GM19099 (cell line): ENCODE results near the gene ITPR1.

Experiments
- POLR2A ChIP-seq: IDR thresholded peaks from 3 replicates; pipeline ENCODE4 v1.6.1; 2011; ENCODE audit warnings: low read depth; ENCODE audit not compliant: insufficient read length; ENCODE audit errors: extremely low read depth

Gene ITPR1

GRCh38 chr3:4501927-4502326 is 8.8 kb downstream of the ITPR1 start:
- no peak for TF ChIP-seq POLR2A

GRCh38 chr3:4503050-4503449 is 9.9 kb downstream of the ITPR1 start:
- TF ChIP-seq POLR2A = no peak

DNA sequence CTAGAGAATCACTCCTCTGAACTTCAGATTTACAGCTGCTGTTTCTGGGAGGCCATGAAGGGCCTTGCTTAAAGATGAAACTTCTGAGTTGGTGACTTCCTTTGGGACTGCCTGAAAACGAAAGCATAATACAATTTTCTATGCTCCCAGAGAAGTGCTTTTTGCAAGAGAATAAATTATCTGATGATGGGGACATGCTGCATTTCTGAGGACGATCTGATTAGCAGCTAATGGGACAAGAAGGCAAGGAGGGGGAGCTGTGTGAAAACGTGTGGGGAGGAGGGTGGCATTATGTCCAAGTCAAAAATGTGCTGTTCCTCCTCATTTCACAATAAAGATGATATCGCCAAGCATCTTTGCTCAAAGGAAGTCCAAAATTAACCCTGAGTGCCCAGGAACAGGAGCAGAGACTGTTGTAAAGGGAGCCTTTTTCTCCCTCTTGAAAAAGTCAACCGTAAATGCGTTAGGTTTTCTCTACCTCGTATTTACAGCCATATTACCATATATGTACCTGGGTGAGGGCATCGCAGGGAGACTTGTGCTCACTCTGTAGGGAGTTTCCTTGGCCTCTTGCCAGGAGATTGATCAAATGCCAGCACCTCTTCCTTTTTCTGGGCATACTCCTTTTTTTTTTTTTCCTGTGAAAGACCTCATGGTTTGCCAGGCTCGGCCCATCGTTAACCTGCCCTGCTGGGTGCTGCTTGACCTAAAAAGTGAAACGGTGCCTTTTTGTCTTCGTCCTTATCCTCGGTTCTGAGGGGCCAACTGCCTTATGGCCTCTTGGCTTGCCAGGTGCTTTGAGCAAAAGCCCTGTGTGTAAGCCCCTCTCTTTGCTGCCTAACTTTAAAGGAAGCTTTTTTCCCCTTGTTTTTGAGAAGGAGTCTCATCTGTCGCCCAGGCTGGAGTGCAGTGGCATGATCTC is 11.5 kb downstream of the ITPR1 start:
- TF ChIP-seq POLR2A = no peak

GRCh38 chr3:4505688-4506558 is 12.8 kb downstream of the ITPR1 start:
- TF ChIP-seq POLR2A = no peak

DNA sequence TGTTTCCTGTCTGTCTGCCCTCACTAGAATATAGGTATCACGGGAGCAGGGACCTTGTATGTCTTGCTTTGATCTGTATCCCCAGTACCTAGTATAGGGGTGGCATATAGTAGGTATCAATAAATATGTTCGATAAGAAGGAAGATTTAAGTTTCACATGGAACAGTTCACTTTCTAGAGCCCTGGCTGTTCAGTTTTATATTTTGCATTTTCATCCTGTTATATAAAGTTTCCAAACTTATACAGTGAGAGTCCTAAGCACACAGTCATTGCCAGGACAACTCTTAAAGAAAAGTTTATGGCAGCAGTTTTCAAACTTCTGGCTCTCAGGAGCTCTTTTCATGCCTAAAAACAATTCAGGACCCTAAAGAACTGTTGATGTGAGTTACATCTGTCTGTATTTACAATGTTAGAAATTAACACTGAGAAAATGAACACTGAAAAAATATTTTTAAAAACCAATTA is 13.4 kb downstream of the ITPR1 start:
- no peak for TF ChIP-seq POLR2A

- TF ChIP-seq POLR2A = no peak
Observed at GRCh38 chr3:4507024-4507596, 14.0 kb downstream of the ITPR1 start.

DNA sequence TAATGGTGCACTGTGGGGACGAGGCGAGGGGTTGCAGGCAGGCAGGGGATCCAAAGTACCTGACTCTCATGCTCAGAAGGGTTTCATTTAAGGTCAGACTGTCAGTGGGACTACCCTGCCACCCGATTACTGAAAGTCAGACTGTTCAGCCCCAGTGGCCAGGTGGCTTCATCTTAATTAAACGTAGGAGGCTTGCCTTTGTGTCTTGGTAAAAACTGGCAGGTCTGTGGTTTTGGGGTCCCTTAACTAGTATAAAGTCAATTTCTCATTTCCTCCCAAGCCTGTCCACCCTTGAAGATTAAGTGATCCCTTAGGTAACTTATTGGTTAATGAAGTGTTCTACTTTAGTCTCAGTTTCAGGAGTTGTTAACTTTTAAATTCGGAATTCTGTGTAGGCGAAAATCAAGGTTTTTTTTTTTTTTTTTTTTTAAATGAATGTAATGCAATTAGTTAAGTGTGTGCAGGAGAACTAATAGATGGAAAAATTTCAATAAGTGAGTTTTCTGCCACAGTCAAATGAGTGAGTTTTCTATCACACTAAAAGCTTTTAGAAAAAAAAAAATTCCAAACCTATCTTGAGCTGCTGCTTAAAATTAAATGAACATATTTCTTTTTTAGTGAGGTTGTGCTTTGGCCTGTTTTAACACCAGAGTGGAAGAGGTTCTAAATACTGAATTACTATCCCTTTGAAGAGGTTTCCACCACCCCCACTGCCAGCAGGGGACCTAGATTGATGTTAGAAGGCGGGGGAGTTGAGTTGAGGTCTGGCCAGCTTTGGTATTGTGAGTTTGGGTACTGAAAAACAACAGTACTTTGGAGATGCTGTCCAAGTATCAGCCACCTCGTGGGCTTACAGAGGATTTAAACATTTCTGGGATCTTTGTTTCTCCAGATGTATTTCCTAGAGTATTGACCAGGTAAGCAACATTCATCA is 15.2 kb downstream of the ITPR1 start:
- no peak for TF ChIP-seq POLR2A

DNA sequence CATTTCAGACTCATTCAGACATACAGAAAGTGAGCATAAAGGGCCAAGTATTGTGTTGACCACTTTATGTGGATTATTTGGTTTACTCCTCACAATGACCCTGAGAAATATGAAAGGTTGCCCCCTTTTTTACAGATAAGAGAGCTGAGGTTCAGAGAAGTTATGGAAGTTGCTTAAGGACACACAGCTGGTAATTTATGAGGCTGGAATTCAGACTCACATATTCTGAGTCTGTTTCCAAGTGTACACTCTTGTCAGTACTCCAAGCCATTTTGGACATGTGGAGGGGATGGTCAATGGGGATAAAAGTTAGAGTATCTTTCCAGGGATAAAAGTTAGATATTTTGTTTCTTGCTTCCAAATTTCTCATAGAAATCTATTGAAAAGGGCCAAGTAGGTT is 15.9 kb downstream of the ITPR1 start:
- no peak for TF ChIP-seq POLR2A

DNA sequence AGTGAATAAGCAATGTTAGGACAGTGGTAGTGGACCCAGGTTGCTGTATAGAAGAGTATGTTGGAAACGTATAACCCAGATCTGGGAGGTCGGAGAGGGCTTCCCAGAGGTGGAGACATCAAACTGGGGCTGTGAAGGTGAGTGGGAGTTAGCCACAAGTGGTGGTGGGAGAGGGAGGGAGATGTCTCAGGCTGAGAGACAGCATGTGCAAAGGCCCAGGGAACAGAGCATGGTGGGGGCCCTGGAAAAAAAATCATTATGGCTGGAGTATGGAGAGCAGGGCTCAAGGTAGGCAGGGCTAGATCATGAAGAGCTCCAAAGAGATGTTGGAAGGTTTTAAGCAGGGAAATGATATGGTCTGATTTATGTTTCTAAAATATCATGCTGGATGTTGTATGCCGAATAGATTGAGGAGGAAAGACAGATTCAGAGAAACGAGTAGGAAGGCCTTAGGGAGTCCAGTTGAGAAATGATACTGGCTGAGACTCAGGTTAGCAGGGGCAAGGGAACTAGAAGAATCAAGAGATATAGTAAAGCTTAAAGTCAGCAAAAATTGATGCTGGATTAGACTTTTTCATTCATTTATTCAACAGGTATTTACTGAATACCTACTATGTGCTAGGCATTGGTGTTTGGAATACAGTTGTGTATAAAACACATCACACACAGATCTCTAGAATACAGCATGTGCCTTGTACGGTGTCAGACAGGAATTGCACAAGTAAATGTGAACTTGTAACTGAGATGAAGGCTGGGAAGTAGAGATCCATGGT is 17.0 kb downstream of the ITPR1 start:
- no peak for TF ChIP-seq POLR2A

DNA sequence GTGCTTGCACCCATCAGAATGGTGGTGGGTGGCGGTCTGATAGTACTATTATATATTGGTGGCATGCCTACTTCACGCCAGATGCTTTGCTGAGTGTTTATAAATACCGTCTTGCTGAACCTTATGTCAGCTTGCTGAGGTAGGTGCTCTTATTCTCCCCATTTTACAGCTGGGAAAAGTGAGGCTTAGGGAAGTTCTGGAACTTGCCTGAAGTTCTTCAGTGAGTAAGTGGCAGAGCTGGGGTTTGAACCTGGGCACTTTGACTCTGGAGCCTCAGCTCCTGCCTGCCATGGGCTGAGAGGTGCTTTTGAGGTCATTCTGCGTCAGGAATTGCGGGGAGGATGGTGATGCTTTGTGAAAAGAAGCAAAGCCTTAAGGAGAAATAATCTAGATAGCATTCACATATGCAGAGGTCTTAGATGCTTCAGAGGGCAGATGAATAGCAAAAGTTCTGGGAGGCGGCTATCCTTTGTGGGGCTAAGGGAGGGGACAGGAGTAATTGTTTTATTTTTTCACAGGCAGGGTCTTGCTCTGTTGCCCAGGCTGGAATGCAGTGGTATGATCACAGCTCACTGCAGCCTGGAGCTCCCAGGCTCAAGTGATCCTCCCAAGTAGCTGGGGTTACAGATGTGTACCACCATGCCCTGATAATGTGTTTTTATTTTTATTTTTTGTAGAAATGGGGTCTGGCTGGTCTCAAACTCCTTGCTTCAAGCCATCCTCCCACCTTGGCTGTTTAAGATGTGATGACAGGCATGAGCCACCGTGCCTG is 18.5 kb downstream of the ITPR1 start:
- no peak for TF ChIP-seq POLR2A

DNA sequence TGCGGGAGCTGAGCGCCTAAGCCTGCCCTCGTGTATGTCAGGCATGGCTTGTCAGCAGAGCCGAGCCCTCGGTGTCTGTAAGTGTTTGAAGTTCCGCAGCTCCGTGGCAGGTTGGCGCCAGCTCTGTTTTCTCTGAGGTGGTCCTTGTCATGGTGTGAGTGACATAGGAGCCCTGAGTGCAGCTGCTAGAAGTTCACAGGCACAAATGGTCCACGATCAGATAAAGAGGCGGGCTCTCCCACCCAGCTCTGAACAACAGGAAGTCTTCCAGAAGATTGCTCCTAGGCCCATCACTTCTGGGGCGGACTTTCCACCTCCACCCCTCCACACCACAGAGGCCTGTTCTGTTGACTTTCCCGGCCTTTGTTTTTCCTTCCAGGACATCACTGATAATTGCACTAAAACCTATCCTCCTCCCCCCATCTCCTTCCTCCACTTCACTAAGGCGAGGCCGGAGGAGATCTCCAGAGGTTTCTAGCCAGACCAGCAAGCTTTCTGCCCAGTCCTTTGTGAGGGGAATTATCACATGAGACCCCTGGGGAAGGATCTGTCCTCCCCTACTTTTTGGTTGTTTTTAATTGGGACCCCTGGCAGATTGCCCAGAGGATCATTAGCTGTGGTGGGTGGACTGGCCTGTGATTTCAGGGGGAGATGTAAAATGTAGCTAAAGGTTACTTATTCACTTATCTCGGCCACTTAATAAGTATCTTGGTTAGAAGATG is 19.9 kb downstream of the ITPR1 start:
- no peak for TF ChIP-seq POLR2A

- no peak for TF ChIP-seq POLR2A
Observed at GRCh38 chr3:4514321-4514720, 21.2 kb downstream of the ITPR1 start.
